GM21423 (cell line): ENCODE measurements around the gene ELP4.
"Not testable (repeated sequence)": the region's sequence is repeated elsewhere in the genome, so short reads cannot be mapped to it uniquely, and the experiment has no call there.

Experiments
- ATAC-seq: cut with Tn5 transposase; IDR thresholded peaks from one replicate; pipeline ENCODE4 v1.9.1; 2021; ENCODE audit warnings: mild to moderate bottlenecking, moderate library complexity; ENCODE audit not compliant: unreplicated experiment

Gene ELP4

GRCh38 chr11:31509429-31510345, at the start of gene ELP4, which contains the start of gene IMMP1L:
Gene ELP4, plus strand, starts transcription at chr11:31509767. Its CDS starts 18 bp downstream, at chr11:31509785.
Gene IMMP1L, minus strand, starts transcription at chr11:31509622. Its CDS starts 46,346 bp downstream, at chr11:31463276.
- peak; percentile 100 for ATAC-seq

GRCh38 chr11:31464436-31464835, 45.1 kb upstream of the ELP4 start:
- ATAC-seq: no peak

- ATAC-seq: no peak
Observed at GRCh38 chr11:31474083-31474482, 35.5 kb upstream of the ELP4 start.

GRCh38 chr11:31477528-31478222, 31.9 kb upstream of the ELP4 start:
- no peak for ATAC-seq

- no peak for ATAC-seq
Observed at GRCh38 chr11:31478223-31478590, 31.4 kb upstream of the ELP4 start.

- ATAC-seq: no peak
Observed at GRCh38 chr11:31479066-31479465, 30.5 kb upstream of the ELP4 start.

GRCh38 chr11:31480930-31481329, 28.6 kb upstream of the ELP4 start:
- no peak for ATAC-seq

- ATAC-seq: no peak
Observed at GRCh38 chr11:31484497-31484896, 25.1 kb upstream of the ELP4 start.

GRCh38 chr11:31487848-31488247, 21.7 kb upstream of the ELP4 start:
- no peak for ATAC-seq

GRCh38 chr11:31492320-31492913, 17.1 kb upstream of the ELP4 start:
- no peak for ATAC-seq

GRCh38 chr11:31493235-31493634, 16.3 kb upstream of the ELP4 start:
- ATAC-seq: no peak

- ATAC-seq: not testable (repeated sequence)
Observed at GRCh38 chr11:31493762-31494161, 15.8 kb upstream of the ELP4 start.

- ATAC-seq: no peak
Observed at GRCh38 chr11:31499576-31500178, 9.9 kb upstream of the ELP4 start.

- ATAC-seq: no peak
Observed at GRCh38 chr11:31500560-31500959, 9.0 kb upstream of the ELP4 start.

GRCh38 chr11:31509051-31509428, 527 bp upstream of the ELP4 start:
- peak; percentile 4 for ATAC-seq

GRCh38 chr11:31512117-31512516, 2.5 kb downstream of the ELP4 start:
- no peak for ATAC-seq

GRCh38 chr11:31521497-31522150, 12.1 kb downstream of the ELP4 start:
- no peak for ATAC-seq

- ATAC-seq: no peak
Observed at GRCh38 chr11:31529189-31529588, 19.6 kb downstream of the ELP4 start.

GRCh38 chr11:31529701-31530100, 20.1 kb downstream of the ELP4 start:
- no peak for ATAC-seq

- no peak for ATAC-seq
Observed at GRCh38 chr11:31531293-31531692, 21.7 kb downstream of the ELP4 start.

- no peak for ATAC-seq
Observed at GRCh38 chr11:31535479-31535878, 25.9 kb downstream of the ELP4 start.
